Liver (tissue), 9 donors: ENCODE data around the gene HDAC9. TPM values are rescaled to one million over a fixed set of nuclear protein-coding genes. Genes with fewer than 3 reads are reported as not detected.

Experiments used
- DNase-seq: peaks from one replicate; pipeline ENCODE4 v3.0.0-alpha.2; 2017; ENCODE audit warnings: low spot score
- H3K27ac ChIP-seq, 2 donors: one replicate each; pipeline ENCODE4 v1.7.0; 2013; ENCODE audit warnings: inconsistent platforms in 2 of 2, low read length in 2 of 2, control low read depth in 1 of 2, low read depth in 1 of 2, mild to moderate bottlenecking in 1 of 2
- H3K27me3 ChIP-seq, 4 donors: one replicate each; pipeline versions ENCODE4 v1.6.1 to v1.7.0; 2013; ENCODE audit warnings: low read length in 3 of 4, inconsistent platforms in 1 of 4, mild to moderate bottlenecking in 1 of 4, moderate library complexity in 1 of 4; ENCODE audit not compliant: control insufficient read depth in 4 of 4, insufficient read depth in 4 of 4
- H3K36me3 ChIP-seq, 4 donors: one replicate each; pipeline versions ENCODE4 v1.6.1 to v1.7.0; 2013; ENCODE audit warnings: low read length in 3 of 4, mild to moderate bottlenecking in 3 of 4, low read depth in 1 of 4, moderate library complexity in 1 of 4; ENCODE audit not compliant: control insufficient read depth in 4 of 4, insufficient read depth in 3 of 4
- H3K4me1 ChIP-seq, 4 donors: one replicate each; pipeline versions ENCODE4 v1.6.1 to v1.7.0; 2013; ENCODE audit warnings: low read length in 3 of 4, mild to moderate bottlenecking in 3 of 4, moderate library complexity in 1 of 4; ENCODE audit not compliant: control insufficient read depth in 4 of 4, insufficient read depth in 4 of 4
- H3K4me3 ChIP-seq, 3 donors: one replicate each; pipeline versions ENCODE4 v1.6.1 to v1.7.0; 2013; ENCODE audit warnings: low read length in 3 of 3, control low read depth in 1 of 3, low read depth in 1 of 3, mild to moderate bottlenecking in 1 of 3
- H3K9ac ChIP-seq, 2 donors: one replicate each; pipeline ENCODE4 v1.7.0; 2013; ENCODE audit warnings: low read length in 2 of 2, mild to moderate bottlenecking in 2 of 2, moderate library complexity in 2 of 2, control low read depth in 1 of 2, low read depth in 1 of 2
- H3K9me3 ChIP-seq, 4 donors: one replicate each; pipeline versions ENCODE4 v1.6.1 to v1.7.0; 2013; ENCODE audit warnings: low read length in 3 of 4; ENCODE audit not compliant: control insufficient read depth in 4 of 4
- EGR1 ChIP-seq, 2 donors: IDR thresholded peaks; 2 replicates each; pipeline ENCODE4 v1.6.1; 2016 to 2018; ENCODE audit warnings: antibody characterized with exemption in 2 of 2, low read depth in 2 of 2
- FOXA1 ChIP-seq: IDR thresholded peaks from 2 replicates; pipeline ENCODE4 v1.6.1; 2016; ENCODE audit warnings: antibody characterized with exemption
- FOXA2 ChIP-seq: IDR thresholded peaks from 2 replicates; pipeline ENCODE4 v1.6.1; 2016; ENCODE audit warnings: antibody characterized with exemption
- GABPA ChIP-seq, 2 donors: IDR thresholded peaks in 1 of 2; conservative IDR thresholded peaks in 1 of 2; 2 replicates each; pipeline ENCODE4 v1.6.1; 2016; ENCODE audit warnings: antibody characterized with exemption in 2 of 2, mild to moderate bottlenecking in 1 of 2, moderate library complexity in 1 of 2
- HNF4A ChIP-seq, 2 donors: conservative IDR thresholded peaks; 2 replicates each; pipeline ENCODE4 v1.6.1; 2016; ENCODE audit warnings: antibody characterized with exemption in 2 of 2, mild to moderate bottlenecking in 2 of 2
- HNF4G ChIP-seq: IDR thresholded peaks from 2 replicates; pipeline ENCODE4 v1.6.1; 2016; ENCODE audit warnings: antibody characterized with exemption
- JUND ChIP-seq, 2 donors: IDR thresholded peaks; 2 replicates each; pipeline ENCODE4 v1.6.1; 2016; ENCODE audit warnings: antibody characterized with exemption in 2 of 2
- NR2F2 ChIP-seq: IDR thresholded peaks from 2 replicates; pipeline ENCODE4 v1.6.1; 2016; ENCODE audit warnings: antibody characterized with exemption
- RAD21 ChIP-seq, 2 donors: IDR thresholded peaks; 2 replicates each; pipeline ENCODE4 v1.6.1; 2016; ENCODE audit warnings: antibody characterized with exemption in 2 of 2, mild to moderate bottlenecking in 2 of 2
- REST ChIP-seq: IDR thresholded peaks from 2 replicates; pipeline ENCODE4 v1.6.1; 2016; ENCODE audit warnings: antibody characterized with exemption, mild to moderate bottlenecking
- RXRA ChIP-seq, 2 donors: IDR thresholded peaks; 2 replicates each; pipeline ENCODE4 v1.6.1; 2017 to 2018; ENCODE audit warnings: antibody characterized with exemption in 2 of 2, mild to moderate bottlenecking in 1 of 2
- SP1 ChIP-seq: IDR thresholded peaks from 2 replicates; pipeline ENCODE4 v1.6.1; 2018; ENCODE audit warnings: antibody characterized with exemption, mild to moderate bottlenecking
- TAF1 ChIP-seq: conservative IDR thresholded peaks from 2 replicates; pipeline ENCODE4 v1.6.1; 2016; ENCODE audit warnings: antibody characterized with exemption, mild to moderate bottlenecking
- YY1 ChIP-seq: IDR thresholded peaks from 2 replicates; pipeline ENCODE4 v1.6.1; 2016; ENCODE audit warnings: antibody characterized with exemption, mild to moderate bottlenecking
- WGBS: extraction: QIAGEN DNeasy Blood & Tissue Kit; methylation state at CpG from one replicate; pipeline ENCODE4 v1.1.7; 2013; 5-methylcytosine and 5-hydroxymethylcytosine counted together
- polyA plus RNA-seq, 2 donors: library from polyadenylated mRNA; stranded (reverse) in 1 of 2; unstranded in 1 of 2; fragments of 200-250 nt in 1 of 2; fragments of >200 nt in 1 of 2; fragmentation: Nextera tagmentation in 1 of 2; extraction: Ambion mirVana in 1 of 2; gene quantifications; one replicate each; pipeline versions ENCODE4 v1.2.1 to v1.2.3, GENCODE V29; 2013 to 2015
- total RNA-seq, 2 donors: library from RNA; depleted of rRNA; stranded (reverse); fragments of >200 nt; gene quantifications; one replicate each; pipeline ENCODE4 v1.2.3, GENCODE V29; 2014
- TF ChIP-seq, protein P1 (sequence below): fragments of 150-350 bp; IDR thresholded peaks from 2 replicates; pipeline ENCODE4 v1.5.1; 2017; ENCODE audit warnings: improper control_type of control experiment, low read depth, low read length; ENCODE audit not compliant: missing input control
- TF ChIP-seq, protein P2 (sequence below): IDR thresholded peaks from 2 replicates; pipeline ENCODE4 v1.6.1; 2016; ENCODE audit warnings: antibody characterized with exemption
- TF ChIP-seq, protein P3 (sequence below): IDR thresholded peaks from 2 replicates; pipeline ENCODE4 v1.6.1; 2016; ENCODE audit warnings: antibody characterized with exemption
- TF ChIP-seq, protein P4 (sequence below): IDR thresholded peaks from 2 replicates; pipeline ENCODE4 v1.6.1; 2016; ENCODE audit warnings: antibody characterized with exemption
- donor health status: healthy.
- donor health status: healthy.
- donor health status: healthy.
- donor health status: healthy.
- donor health status: healthy.

Gene HDAC9
- total and polyA plus RNA-seq, 4 donors = 1.0 to 10.1 (median 2.3) TPM

- 64% methylated on average over 8 of the region's 8 CpGs for WGBS
- TF ChIP-seq NR2F2 (no peak), RXRA (IDR thresholded peaks at IDR 0.05) (no peak), HNF4A (conservative IDR thresholded peaks at IDR 0.05) (no peak), GABPA (IDR thresholded peaks at IDR 0.05 in 1 of 2, conservative IDR thresholded peaks at IDR 0.05 in 1 of 2) (no peak), SP1 (no peak), FOXA1 (no peak)
- TF ChIP-seq, protein P1, sequence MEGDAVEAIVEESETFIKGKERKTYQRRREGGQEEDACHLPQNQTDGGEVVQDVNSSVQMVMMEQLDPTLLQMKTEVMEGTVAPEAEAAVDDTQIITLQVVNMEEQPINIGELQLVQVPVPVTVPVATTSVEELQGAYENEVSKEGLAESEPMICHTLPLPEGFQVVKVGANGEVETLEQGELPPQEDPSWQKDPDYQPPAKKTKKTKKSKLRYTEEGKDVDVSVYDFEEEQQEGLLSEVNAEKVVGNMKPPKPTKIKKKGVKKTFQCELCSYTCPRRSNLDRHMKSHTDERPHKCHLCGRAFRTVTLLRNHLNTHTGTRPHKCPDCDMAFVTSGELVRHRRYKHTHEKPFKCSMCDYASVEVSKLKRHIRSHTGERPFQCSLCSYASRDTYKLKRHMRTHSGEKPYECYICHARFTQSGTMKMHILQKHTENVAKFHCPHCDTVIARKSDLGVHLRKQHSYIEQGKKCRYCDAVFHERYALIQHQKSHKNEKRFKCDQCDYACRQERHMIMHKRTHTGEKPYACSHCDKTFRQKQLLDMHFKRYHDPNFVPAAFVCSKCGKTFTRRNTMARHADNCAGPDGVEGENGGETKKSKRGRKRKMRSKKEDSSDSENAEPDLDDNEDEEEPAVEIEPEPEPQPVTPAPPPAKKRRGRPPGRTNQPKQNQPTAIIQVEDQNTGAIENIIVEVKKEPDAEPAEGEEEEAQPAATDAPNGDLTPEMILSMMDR = no peak
- TF ChIP-seq, protein P2, sequence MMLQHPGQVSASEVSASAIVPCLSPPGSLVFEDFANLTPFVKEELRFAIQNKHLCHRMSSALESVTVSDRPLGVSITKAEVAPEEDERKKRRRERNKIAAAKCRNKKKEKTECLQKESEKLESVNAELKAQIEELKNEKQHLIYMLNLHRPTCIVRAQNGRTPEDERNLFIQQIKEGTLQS = no peak
- no peak overlapping the region for H3K9ac ChIP-seq
- H3K36me3 ChIP-seq = no peaks in the 10 kb centered on the region
- H3K27ac ChIP-seq = no peak overlapping the region
- no peaks in the 10 kb centered on the region for H3K27me3 ChIP-seq
- no peak for DNase-seq
- H3K4me1 ChIP-seq = no peaks in the 10 kb centered on the region
- H3K9me3 ChIP-seq = no peaks in the 10 kb centered on the region
- H3K4me3 ChIP-seq = no peak overlapping the region
These were observed 339.0 kb downstream of the HDAC9 start for GRCh38 chr7:18834577-18834976.

- H3K27ac ChIP-seq = no peak overlapping the region
- 59% methylated on average over 7 of the region's 7 CpGs for WGBS
- no peaks in the 10 kb centered on the region for H3K36me3 ChIP-seq
These were observed 339.6 kb downstream of the HDAC9 start for GRCh38 chr7:18835001-18835690.

More at GRCh38 chr7:18835001-18835690, 339.6 kb downstream of the HDAC9 start:
- Histone ChIP-seq H3K9me3 (no peaks in the 10 kb centered on the region), H3K27me3 (no peaks in the 10 kb centered on the region), H3K4me1 (no peaks in the 10 kb centered on the region), H3K4me3 (no peak overlapping the region), H3K9ac (no peak overlapping the region)
- TF ChIP-seq REST = no peak
- no peak for TF ChIP-seq YY1
- no peak for TF ChIP-seq NR2F2
- no peak for TF ChIP-seq FOXA1
- TF ChIP-seq, protein P3, sequence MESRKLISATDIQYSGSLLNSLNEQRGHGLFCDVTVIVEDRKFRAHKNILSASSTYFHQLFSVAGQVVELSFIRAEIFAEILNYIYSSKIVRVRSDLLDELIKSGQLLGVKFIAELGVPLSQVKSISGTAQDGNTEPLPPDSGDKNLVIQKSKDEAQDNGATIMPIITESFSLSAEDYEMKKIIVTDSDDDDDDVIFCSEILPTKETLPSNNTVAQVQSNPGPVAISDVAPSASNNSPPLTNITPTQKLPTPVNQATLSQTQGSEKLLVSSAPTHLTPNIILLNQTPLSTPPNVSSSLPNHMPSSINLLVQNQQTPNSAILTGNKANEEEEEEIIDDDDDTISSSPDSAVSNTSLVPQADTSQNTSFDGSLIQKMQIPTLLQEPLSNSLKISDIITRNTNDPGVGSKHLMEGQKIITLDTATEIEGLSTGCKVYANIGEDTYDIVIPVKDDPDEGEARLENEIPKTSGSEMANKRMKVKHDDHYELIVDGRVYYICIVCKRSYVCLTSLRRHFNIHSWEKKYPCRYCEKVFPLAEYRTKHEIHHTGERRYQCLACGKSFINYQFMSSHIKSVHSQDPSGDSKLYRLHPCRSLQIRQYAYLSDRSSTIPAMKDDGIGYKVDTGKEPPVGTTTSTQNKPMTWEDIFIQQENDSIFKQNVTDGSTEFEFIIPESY = no peak
- TF ChIP-seq, protein P4, sequence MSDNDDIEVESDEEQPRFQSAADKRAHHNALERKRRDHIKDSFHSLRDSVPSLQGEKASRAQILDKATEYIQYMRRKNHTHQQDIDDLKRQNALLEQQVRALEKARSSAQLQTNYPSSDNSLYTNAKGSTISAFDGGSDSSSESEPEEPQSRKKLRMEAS = no peak
- TF ChIP-seq RAD21 (IDR thresholded peaks at IDR 0.05) = no peak
- TF ChIP-seq JUND (IDR thresholded peaks at IDR 0.05) = no peak
- no peak for TF ChIP-seq GABPA (IDR thresholded peaks at IDR 0.05 in 1 of 2, conservative IDR thresholded peaks at IDR 0.05 in 1 of 2)
- TF ChIP-seq TAF1 = no peak
- TF ChIP-seq HNF4A (conservative IDR thresholded peaks at IDR 0.05) = no peak
- TF ChIP-seq EGR1 (IDR thresholded peaks at IDR 0.05; ENCODE audit: low read depth in 2 of 2) = no peak
- TF ChIP-seq, protein P2 = no peak
- TF ChIP-seq FOXA2 = no peak
- TF ChIP-seq HNF4G = no peak
- no peak for TF ChIP-seq RXRA (IDR thresholded peaks at IDR 0.05)
- TF ChIP-seq, protein P1 = no peak
- no peak for TF ChIP-seq SP1
- no peak for DNase-seq
